ENCODE measurements around the gene SMG9. TPM values are rescaled to one million over a fixed set of nuclear protein-coding genes. Genes with fewer than 3 reads are reported as not detected.

The SMG9 gene
- total RNA-seq, 4 donors from 2014 or later = 8.9 to 25.9 (median 17.9) TPM

DNA sequence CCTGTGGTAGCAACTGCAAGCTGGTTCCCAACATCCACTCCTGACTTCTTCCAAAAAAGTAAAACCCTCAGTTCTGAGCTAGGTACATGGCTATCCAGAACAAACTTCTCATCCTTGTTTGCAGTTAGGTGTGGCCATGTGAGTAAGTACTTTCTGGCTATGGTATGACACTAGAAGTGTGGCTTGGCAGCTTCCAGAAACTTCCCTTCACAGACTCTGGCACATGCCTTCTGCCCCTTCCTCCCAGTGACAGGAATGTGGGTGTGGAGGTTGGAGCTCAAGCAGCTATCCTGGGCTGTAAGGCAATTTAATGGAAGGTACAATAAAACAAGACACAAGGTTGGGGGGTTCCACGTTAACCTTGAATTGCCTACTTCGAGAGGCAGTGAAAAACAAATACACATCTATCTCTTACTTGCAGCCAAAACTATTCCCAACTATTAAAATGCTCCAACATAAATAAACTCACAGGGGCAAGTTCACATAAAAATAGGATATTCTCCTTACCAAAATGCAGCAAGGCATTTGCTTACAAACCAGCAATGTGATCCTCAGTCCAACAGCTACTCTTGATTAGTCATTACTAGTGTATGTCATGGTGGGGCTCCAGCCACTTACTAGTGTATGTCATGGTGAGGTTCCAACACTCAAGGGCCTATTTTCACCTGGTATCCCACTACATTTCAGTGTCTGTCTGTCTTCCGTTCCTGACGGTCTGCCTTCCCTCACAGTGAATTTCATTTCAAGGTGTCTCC lies 3.1 kb downstream of the SMG9 start:
- Histone ChIP-seq H3K36me3 (peaks cover 0 to 50% of the 10 kb centered on the region in 2 donors), H3K4me1 (peaks cover 4 to 35% (median 14%) of the 10 kb centered on the region in 3 donors), H3K9me3 (no peaks in the 10 kb centered on the region), H3K4me3 (no peak overlapping the region), H3K27ac (peak overlapping the region in 1 of 4 donors; percentile 10), H3K27me3 (no peaks in the 10 kb centered on the region)
- ATAC-seq = no peak
- TF ChIP-seq, protein P1, sequence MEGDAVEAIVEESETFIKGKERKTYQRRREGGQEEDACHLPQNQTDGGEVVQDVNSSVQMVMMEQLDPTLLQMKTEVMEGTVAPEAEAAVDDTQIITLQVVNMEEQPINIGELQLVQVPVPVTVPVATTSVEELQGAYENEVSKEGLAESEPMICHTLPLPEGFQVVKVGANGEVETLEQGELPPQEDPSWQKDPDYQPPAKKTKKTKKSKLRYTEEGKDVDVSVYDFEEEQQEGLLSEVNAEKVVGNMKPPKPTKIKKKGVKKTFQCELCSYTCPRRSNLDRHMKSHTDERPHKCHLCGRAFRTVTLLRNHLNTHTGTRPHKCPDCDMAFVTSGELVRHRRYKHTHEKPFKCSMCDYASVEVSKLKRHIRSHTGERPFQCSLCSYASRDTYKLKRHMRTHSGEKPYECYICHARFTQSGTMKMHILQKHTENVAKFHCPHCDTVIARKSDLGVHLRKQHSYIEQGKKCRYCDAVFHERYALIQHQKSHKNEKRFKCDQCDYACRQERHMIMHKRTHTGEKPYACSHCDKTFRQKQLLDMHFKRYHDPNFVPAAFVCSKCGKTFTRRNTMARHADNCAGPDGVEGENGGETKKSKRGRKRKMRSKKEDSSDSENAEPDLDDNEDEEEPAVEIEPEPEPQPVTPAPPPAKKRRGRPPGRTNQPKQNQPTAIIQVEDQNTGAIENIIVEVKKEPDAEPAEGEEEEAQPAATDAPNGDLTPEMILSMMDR (IDR thresholded peaks at IDR 0.05) = no peak
- TF ChIP-seq EP300 (IDR thresholded peaks at IDR 0.05) (no peak), POLR2A (IDR thresholded peaks at IDR 0.05) (no peak), POLR2AphosphoS5 (IDR thresholded peaks at IDR 0.05) (no peak)
- 78 to 83% methylated on average over 4 of the region's 4 CpGs for WGBS, 2 donors (ENCODE audit: low coverage in 1 of 2)

DNA sequence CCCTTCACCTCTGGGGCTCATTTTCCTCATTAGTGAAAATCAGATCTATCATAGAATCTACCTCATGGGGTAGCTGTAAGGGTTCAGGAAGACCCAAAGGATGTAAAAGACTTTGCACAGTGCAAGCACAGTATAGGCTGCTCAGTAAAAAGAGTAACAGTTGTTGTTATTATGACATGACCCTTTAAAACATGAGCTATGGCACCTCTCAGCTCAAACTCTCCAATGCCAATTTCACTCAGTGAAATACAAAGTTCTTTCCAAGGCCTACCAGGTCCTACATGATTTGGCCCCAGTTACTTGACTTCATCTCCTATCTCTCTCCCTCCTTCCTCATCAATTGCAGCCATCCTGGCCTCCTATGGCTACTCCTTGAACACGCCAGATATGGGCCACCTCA lies 4.9 kb downstream of the SMG9 start:
- H3K36me3 ChIP-seq = peaks cover 0 to 68% of the 10 kb centered on the region in 2 donors
- no peaks in the 10 kb centered on the region for H3K27me3 ChIP-seq
- no peak overlapping the region for H3K4me3 ChIP-seq
- peaks cover 4 to 32% (median 11%) of the 10 kb centered on the region in 3 donors for H3K4me1 ChIP-seq
- WGBS, 2 donors (ENCODE audit: low coverage in 1 of 2) = 100% methylated on average over 1 of the region's 1 CpG; no CpG with 5 or more reads in 1 of the 2 donors
- TF ChIP-seq POLR2A (IDR thresholded peaks at IDR 0.05) (no peak), POLR2AphosphoS5 (IDR thresholded peaks at IDR 0.05) (no peak), EP300 (IDR thresholded peaks at IDR 0.05) (no peak)
- TF ChIP-seq, protein P1 (IDR thresholded peaks at IDR 0.05) = no peak
- no peak overlapping the region for H3K27ac ChIP-seq
- no peak for ATAC-seq
- no peaks in the 10 kb centered on the region for H3K9me3 ChIP-seq

DNA sequence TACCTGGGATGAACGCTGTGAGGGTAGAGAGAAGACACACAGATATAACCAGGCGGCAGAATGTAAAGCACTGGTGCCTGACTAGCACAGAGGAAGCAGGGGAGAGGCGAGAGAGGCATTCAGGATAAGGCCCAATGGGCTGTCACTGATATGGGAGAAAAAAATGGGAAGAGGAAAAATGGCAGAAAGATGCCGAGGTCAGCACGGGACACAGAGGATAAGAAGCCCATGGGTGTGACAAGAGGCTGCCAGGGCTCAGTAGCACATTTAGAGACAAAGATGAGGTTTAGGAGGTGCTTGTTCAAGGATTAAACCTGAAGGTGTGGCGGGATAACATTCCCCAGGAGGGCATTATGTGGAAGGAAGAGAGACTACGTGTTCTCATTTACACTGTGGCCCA lies 5.6 kb downstream of the SMG9 start:
- no peak for ATAC-seq
- Histone ChIP-seq H3K4me3 (no peak overlapping the region), H3K9me3 (no peaks in the 10 kb centered on the region), H3K27me3 (no peaks in the 10 kb centered on the region), H3K36me3 (peaks cover 0 to 75% of the 10 kb centered on the region in 2 donors), H3K4me1 (peaks cover 4 to 30% (median 11%) of the 10 kb centered on the region in 3 donors), H3K27ac (no peak overlapping the region)
- TF ChIP-seq EP300 (IDR thresholded peaks at IDR 0.05) = no peak
- no peak for TF ChIP-seq POLR2AphosphoS5 (IDR thresholded peaks at IDR 0.05)
- TF ChIP-seq, protein P1 (IDR thresholded peaks at IDR 0.05) = no peak
- TF ChIP-seq POLR2A (IDR thresholded peaks at IDR 0.05) = no peak
- 89 to 90% methylated on average over 7 of the region's 7 CpGs for WGBS, 2 donors (ENCODE audit: low coverage in 1 of 2)

DNA sequence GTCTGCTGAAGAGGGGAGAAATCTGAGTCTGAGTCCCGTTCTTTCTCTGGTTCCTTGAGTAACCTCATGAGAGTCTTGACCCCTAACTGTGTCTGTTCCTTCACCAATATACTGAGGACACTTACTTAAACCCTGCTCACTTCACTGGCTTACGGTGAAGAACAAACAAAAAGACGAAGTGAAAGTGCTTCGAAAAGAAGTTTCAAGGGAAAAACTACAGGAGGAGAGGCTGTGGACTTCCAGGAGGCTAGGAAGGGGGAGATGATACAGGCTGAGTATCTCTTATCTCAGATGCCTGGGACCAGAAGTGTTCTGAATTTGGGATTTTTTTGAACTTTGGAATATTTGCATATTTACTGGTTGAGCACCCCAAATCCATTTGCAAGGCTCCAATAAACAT lies 6.1 kb downstream of the SMG9 start:
- no peak for TF ChIP-seq POLR2AphosphoS5 (IDR thresholded peaks at IDR 0.05)
- Histone ChIP-seq H3K27me3 (no peaks in the 10 kb centered on the region), H3K4me3 (no peak overlapping the region), H3K9me3 (no peaks in the 10 kb centered on the region), H3K36me3 (peaks cover 0 to 80% of the 10 kb centered on the region in 2 donors), H3K27ac (no peak overlapping the region), H3K4me1 (peaks cover 2 to 26% (median 10%) of the 10 kb centered on the region in 3 donors)
- WGBS, 2 donors (ENCODE audit: low coverage in 1 of 2) = 78% methylated on average over 4 of the region's 4 CpGs; no CpG with 5 or more reads in 1 of the 2 donors
- no peak for ATAC-seq

DNA sequence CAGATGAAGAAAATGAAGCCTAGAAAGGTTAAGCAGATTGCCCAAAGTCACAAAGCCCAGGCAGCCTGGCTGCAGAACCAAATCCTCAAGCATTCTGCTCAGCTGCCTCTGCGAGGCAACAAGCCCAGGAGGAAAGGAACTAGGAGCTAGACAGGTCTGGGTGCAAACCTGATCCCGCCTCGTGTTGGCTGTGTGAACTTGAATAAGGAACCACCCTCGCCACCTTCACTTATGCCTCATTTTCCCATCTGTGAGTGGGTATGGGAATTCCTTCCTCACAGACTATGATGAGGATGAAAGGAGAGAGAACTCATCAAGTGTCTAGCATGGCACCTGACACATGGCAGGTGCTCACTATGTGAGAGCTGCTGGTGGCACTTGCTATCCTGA lies 6.6 kb downstream of the SMG9 start:
- Histone ChIP-seq H3K4me3 (no peak overlapping the region), H3K4me1 (peaks cover 0 to 24% (median 7%) of the 10 kb centered on the region in 3 donors), H3K9me3 (no peaks in the 10 kb centered on the region), H3K27ac (no peak overlapping the region), H3K36me3 (peaks cover 0 to 85% of the 10 kb centered on the region in 2 donors), H3K27me3 (no peaks in the 10 kb centered on the region)
- ATAC-seq = no peak
- TF ChIP-seq, protein P1 (IDR thresholded peaks at IDR 0.05) = no peak
- no peak for TF ChIP-seq EP300 (IDR thresholded peaks at IDR 0.05)
- no peak for TF ChIP-seq POLR2AphosphoS5 (IDR thresholded peaks at IDR 0.05)
- TF ChIP-seq POLR2A (IDR thresholded peaks at IDR 0.05) = no peak
- WGBS, 2 donors (ENCODE audit: low coverage in 1 of 2) = 91 to 93% methylated on average over 2 to 4 of the region's 4 CpGs
